ENCODE results near the gene C6orf52. TPM values are rescaled to one million over a fixed set of nuclear protein-coding genes. Genes with fewer than 3 reads are reported as not detected.

C6orf52 gene
- total and polyA plus RNA-seq, 2 of the 13 experiments (the other 11 are each of a cell fraction or from before 2014, with no cell fraction given) = 0.50 to 0.53 TPM

GRCh38 chr6:10733151-10733715 is 38.8 kb upstream of the C6orf52 start:
- H3K4me1 ChIP-seq (ENCODE audit: insufficient read depth, low read length) = peaks cover 11% of the 10 kb centered on the region
- in situ Hi-C loops (cut with HindIII; ENCODE audit: extremely low pct_ligation_motif_present, low pct_unique_long_range_greater_than_20kb) (no loop called here), intact Hi-C loops (cut with micrococcal nuclease; ENCODE audit: unreplicated experiment) (no loop called here)
- H3K27me3 ChIP-seq (ENCODE audit: control insufficient read depth in 1 of 2, insufficient read depth in 2 of 2, low read length in 2 of 2) = no peaks in the 10 kb centered on the region
- DNase-seq (ENCODE audit: low spot score) (no peak), FAIRE-seq (no peak), ATAC-seq (peak; percentile 36; the same call in 2 of the 3 replicates)
- CTCF ChIA-PET (ENCODE audit: low intra/inter-chr PET ratio, low total read pairs) = no interaction called here
- no peaks in the 10 kb centered on the region for H3K9me3 ChIP-seq (ENCODE audit: low read length)
- no peak overlapping the region for H3K4me2 ChIP-seq (ENCODE audit: low read depth, low read length)
- H4K20me1 ChIP-seq (ENCODE audit: insufficient read depth, low read length) = no peaks in the 10 kb centered on the region
- POLR2A ChIA-PET = interaction anchor here (1.4 to 8.3 kb wide), 4 partner anchors 9 to 38 kb away, joined by 3 to 71 read pairs (median 12); partner anchors contain the start of genes PAK1IP1, TMEM14B and TMEM14C
- H3K36me3 ChIP-seq (replicated peaks in 1 of 2; ENCODE audit: control insufficient read depth in 1 of 2, insufficient read depth in 2 of 2, low read length in 2 of 2) = peaks cover 11 to 29% of the 10 kb centered on the region in 2 experiments; a peak in 4 of 5 replicates
- no peak overlapping the region for H3K27ac ChIP-seq (ENCODE audit: extremely low read length, insufficient read depth, low read length)
- 96% methylated on average over 17 of the region's 17 CpGs for WGBS (ENCODE audit: low lambda C conversion rate)
- H3K4me3 ChIP-seq (replicated peaks in 1 of 3; ENCODE audit: insufficient read depth in 1 of 3, low read depth in 2 of 3, low read length in 3 of 3) = no peak overlapping the region
- no peaks in the 10 kb centered on the region for H3K79me2 ChIP-seq (ENCODE audit: insufficient read depth, low read length)
- H3K9ac ChIP-seq (ENCODE audit: insufficient read depth, low read depth, low read length) = no peak overlapping the region
- no TSS peak for BruUV-seq (replicated peaks)
- no peak overlapping the region for H2AFZ ChIP-seq (ENCODE audit: low read length)
- TF ChIP-seq NR2F2 (IDR thresholded peaks at IDR 0.05; ENCODE audit: borderline replicate concordance, low read depth) = no peak
- TF ChIP-seq NFATC3 (CRISPR knock-in tag; IDR thresholded peaks at IDR 0.05) = no peak
- TF ChIP-seq ZNF605 (CRISPR knock-in tag; IDR thresholded peaks at IDR 0.05) = no peak
- TF ChIP-seq IKZF5 (CRISPR knock-in tag; IDR thresholded peaks at IDR 0.05) = no peak
- no peak for TF ChIP-seq ZFY (CRISPR knock-in tag; IDR thresholded peaks at IDR 0.05)
- no peak for TF ChIP-seq ELF1 (CRISPR knock-in tag; IDR thresholded peaks at IDR 0.05)
- TF ChIP-seq MAFK (conservative IDR thresholded peaks at IDR 0.05 in 1 of 2, IDR thresholded peaks at IDR 0.05 in 1 of 2; ENCODE audit: low read length in 2 of 2) = peak; percentile 87 to 88
- TF ChIP-seq, protein P1, sequence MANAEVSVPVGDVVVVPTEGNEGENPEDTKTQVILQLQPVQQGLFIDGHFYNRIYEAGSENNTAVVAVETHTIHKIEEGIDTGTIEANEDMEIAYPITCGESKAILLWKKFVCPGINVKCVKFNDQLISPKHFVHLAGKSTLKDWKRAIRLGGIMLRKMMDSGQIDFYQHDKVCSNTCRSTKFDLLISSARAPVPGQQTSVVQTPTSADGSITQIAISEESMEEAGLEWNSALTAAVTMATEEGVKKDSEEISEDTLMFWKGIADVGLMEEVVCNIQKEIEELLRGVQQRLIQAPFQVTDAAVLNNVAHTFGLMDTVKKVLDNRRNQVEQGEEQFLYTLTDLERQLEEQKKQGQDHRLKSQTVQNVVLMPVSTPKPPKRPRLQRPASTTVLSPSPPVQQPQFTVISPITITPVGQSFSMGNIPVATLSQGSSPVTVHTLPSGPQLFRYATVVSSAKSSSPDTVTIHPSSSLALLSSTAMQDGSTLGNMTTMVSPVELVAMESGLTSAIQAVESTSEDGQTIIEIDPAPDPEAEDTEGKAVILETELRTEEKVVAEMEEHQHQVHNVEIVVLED (CRISPR knock-in tag; IDR thresholded peaks at IDR 0.05; ENCODE audit: borderline replicate concordance) = no peak
- no peak for TF ChIP-seq ZNF235 (CRISPR knock-in tag; IDR thresholded peaks at IDR 0.05; ENCODE audit: borderline replicate concordance)
- TF ChIP-seq SOX5 (CRISPR knock-in tag; IDR thresholded peaks at IDR 0.05; ENCODE audit: borderline replicate concordance) = no peak
- TF ChIP-seq E2F1 (CRISPR knock-in tag; IDR thresholded peaks at IDR 0.05) = no peak
- TF ChIP-seq ZNF326 (CRISPR knock-in tag; IDR thresholded peaks at IDR 0.05; ENCODE audit: borderline replicate concordance) = no peak
- TF ChIP-seq ZNF501 (CRISPR knock-in tag; IDR thresholded peaks at IDR 0.05) = 0 out of 2 replicates have a peak, but pooled peaks have one; percentile 7
- no peak for TF ChIP-seq SETDB1 (CRISPR knock-in tag; IDR thresholded peaks at IDR 0.05; ENCODE audit: borderline replicate concordance)
- no peak for TF ChIP-seq CC2D1A (CRISPR knock-in tag; IDR thresholded peaks at IDR 0.05)
- TF ChIP-seq, protein P2, sequence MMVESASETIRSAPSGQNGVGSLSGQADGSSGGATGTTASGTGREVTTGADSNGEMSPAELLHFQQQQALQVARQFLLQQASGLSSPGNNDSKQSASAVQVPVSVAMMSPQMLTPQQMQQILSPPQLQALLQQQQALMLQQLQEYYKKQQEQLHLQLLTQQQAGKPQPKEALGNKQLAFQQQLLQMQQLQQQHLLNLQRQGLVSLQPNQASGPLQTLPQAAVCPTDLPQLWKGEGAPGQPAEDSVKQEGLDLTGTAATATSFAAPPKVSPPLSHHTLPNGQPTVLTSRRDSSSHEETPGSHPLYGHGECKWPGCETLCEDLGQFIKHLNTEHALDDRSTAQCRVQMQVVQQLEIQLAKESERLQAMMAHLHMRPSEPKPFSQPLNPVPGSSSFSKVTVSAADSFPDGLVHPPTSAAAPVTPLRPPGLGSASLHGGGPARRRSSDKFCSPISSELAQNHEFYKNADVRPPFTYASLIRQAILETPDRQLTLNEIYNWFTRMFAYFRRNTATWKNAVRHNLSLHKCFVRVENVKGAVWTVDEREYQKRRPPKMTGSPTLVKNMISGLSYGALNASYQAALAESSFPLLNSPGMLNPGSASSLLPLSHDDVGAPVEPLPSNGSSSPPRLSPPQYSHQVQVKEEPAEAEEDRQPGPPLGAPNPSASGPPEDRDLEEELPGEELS (CRISPR knock-in tag; IDR thresholded peaks at IDR 0.05) = no peak
- TF ChIP-seq NFKBIZ (CRISPR knock-in tag; IDR thresholded peaks at IDR 0.05) = no peak
- no peak for TF ChIP-seq ZNF746 (CRISPR knock-in tag; IDR thresholded peaks at IDR 0.05)
- no peak for TF ChIP-seq ZMYM3 (CRISPR knock-in tag; IDR thresholded peaks at IDR 0.05)
- TF ChIP-seq NCOA5 (CRISPR knock-in tag; IDR thresholded peaks at IDR 0.05) = no peak
- no peak for TF ChIP-seq ESRRA (CRISPR knock-in tag; IDR thresholded peaks at IDR 0.05; ENCODE audit: low read depth)
